ENCODE data around the gene MSI1.

MSI1 gene

GRCh38 chr12:120394483-120395367 lies 25.8 kb upstream of the MSI1 start:
- peak in 2 of 3 donors; percentile 26 to 31 for DNase-seq
- POLR2A ChIA-PET, result no interaction called here
- no peaks in the 10 kb centered on the region for H3K36me3 ChIP-seq (ENCODE audit: control insufficient read depth in 4 of 4, insufficient read depth in 4 of 4, low read length in 3 of 4)
- H3K9me3 ChIP-seq (ENCODE audit: control extremely low read depth in 1 of 5, control insufficient read depth in 4 of 5, insufficient read depth in 2 of 5, low read depth in 1 of 5, low read length in 4 of 5), result no peaks in the 10 kb centered on the region
- H3K27me3 ChIP-seq (replicated peaks in 2 of 5; ENCODE audit: control insufficient read depth in 4 of 5, insufficient read depth in 5 of 5, low read length in 4 of 5), result peaks cover 0 to 6% (median 6%) of the 10 kb centered on the region in 5 experiments
- CTCF ChIA-PET, result interaction anchor here (0.9 kb wide), 1 partner anchor 24 kb away, joined by 3 read pairs; no protein-coding TSS in a partner anchor
- H3K27ac ChIP-seq (ENCODE audit: insufficient read depth in 1 of 2, low read depth in 1 of 2, low read length in 2 of 2, poor library complexity in 1 of 2, severe bottlenecking in 2 of 2), result no peak overlapping the region
- WGBS (ENCODE audit: insufficient coverage), result 12% methylated on average over 15 of the region's 18 CpGs
- H3K4me3 ChIP-seq (ENCODE audit: control insufficient read depth in 1 of 7, extremely low read depth in 1 of 7, insufficient read depth in 4 of 7, low read depth in 2 of 7, low read length in 6 of 7), result peak overlapping the region in 4 of 7 experiments; percentile 11 to 70 (median 41)
- H3K4me1 ChIP-seq (ENCODE audit: control extremely low read depth in 1 of 4, control insufficient read depth in 4 of 4, insufficient read depth in 4 of 4, low read length in 3 of 4), result peaks cover 0 to 9% (median 4%) of the 10 kb centered on the region in 4 experiments

GRCh38 chr12:120390540-120391120 lies 21.7 kb upstream of the MSI1 start:
- DNase-seq, result no peak
- no peaks in the 10 kb centered on the region for H3K36me3 ChIP-seq (ENCODE audit: control insufficient read depth in 4 of 4, insufficient read depth in 4 of 4, low read length in 3 of 4)
- no peak overlapping the region for H3K27ac ChIP-seq (ENCODE audit: insufficient read depth in 1 of 2, low read depth in 1 of 2, low read length in 2 of 2, poor library complexity in 1 of 2, severe bottlenecking in 2 of 2)
- peaks cover 0 to 23% (median 6%) of the 10 kb centered on the region in 5 experiments for H3K27me3 ChIP-seq (replicated peaks in 2 of 5; ENCODE audit: control insufficient read depth in 4 of 5, insufficient read depth in 5 of 5, low read length in 4 of 5)
- ChIA-PET POLR2A (no interaction called here), CTCF (no interaction called here)
- WGBS (ENCODE audit: insufficient coverage), result 100% methylated on average over 1 of the region's 1 CpG
- no peaks in the 10 kb centered on the region for H3K9me3 ChIP-seq (ENCODE audit: control extremely low read depth in 1 of 5, control insufficient read depth in 4 of 5, insufficient read depth in 2 of 5, low read depth in 1 of 5, low read length in 4 of 5)
- no peak overlapping the region for H3K4me3 ChIP-seq (ENCODE audit: control insufficient read depth in 1 of 7, extremely low read depth in 1 of 7, insufficient read depth in 4 of 7, low read depth in 2 of 7, low read length in 6 of 7)
- peaks cover 0 to 16% (median 4%) of the 10 kb centered on the region in 4 experiments for H3K4me1 ChIP-seq (ENCODE audit: control extremely low read depth in 1 of 4, control insufficient read depth in 4 of 4, insufficient read depth in 4 of 4, low read length in 3 of 4)

GRCh38 chr12:120388691-120389481 lies 19.9 kb upstream of the MSI1 start:
- Histone ChIP-seq H3K36me3 (ENCODE audit: control insufficient read depth in 4 of 4, insufficient read depth in 4 of 4, low read length in 3 of 4) (no peaks in the 10 kb centered on the region), H3K4me1 (ENCODE audit: control extremely low read depth in 1 of 4, control insufficient read depth in 4 of 4, insufficient read depth in 4 of 4, low read length in 3 of 4) (peaks cover 0 to 8% (median 0%) of the 10 kb centered on the region in 4 experiments), H3K27ac (ENCODE audit: insufficient read depth in 1 of 2, low read depth in 1 of 2, low read length in 2 of 2, poor library complexity in 1 of 2, severe bottlenecking in 2 of 2) (no peak overlapping the region), H3K4me3 (ENCODE audit: control insufficient read depth in 1 of 7, extremely low read depth in 1 of 7, insufficient read depth in 4 of 7, low read depth in 2 of 7, low read length in 6 of 7) (peak overlapping the region in 1 of 7 experiments; percentile 15), H3K27me3 (replicated peaks in 2 of 5; ENCODE audit: control insufficient read depth in 4 of 5, insufficient read depth in 5 of 5, low read length in 4 of 5) (peaks cover 0 to 23% (median 6%) of the 10 kb centered on the region in 5 experiments), H3K9me3 (ENCODE audit: control extremely low read depth in 1 of 5, control insufficient read depth in 4 of 5, insufficient read depth in 2 of 5, low read depth in 1 of 5, low read length in 4 of 5) (no peaks in the 10 kb centered on the region)
- WGBS (ENCODE audit: insufficient coverage), result 16% methylated on average over 23 of the region's 24 CpGs
- ChIA-PET CTCF (interaction anchor here (1.1 kb wide), 1 partner anchor 81 kb away, joined by 3 read pairs; no protein-coding TSS in a partner anchor), POLR2A (no interaction called here)
- DNase-seq, result no peak

GRCh38 chr12:120381752-120382419 lies 12.9 kb upstream of the MSI1 start:
- no peak overlapping the region for H3K4me3 ChIP-seq (ENCODE audit: control insufficient read depth in 1 of 7, extremely low read depth in 1 of 7, insufficient read depth in 4 of 7, low read depth in 2 of 7, low read length in 6 of 7)
- no peaks in the 10 kb centered on the region for H3K4me1 ChIP-seq (ENCODE audit: control extremely low read depth in 1 of 4, control insufficient read depth in 4 of 4, insufficient read depth in 4 of 4, low read length in 3 of 4)
- WGBS (ENCODE audit: insufficient coverage), result 75% methylated on average over 4 of the region's 6 CpGs
- no peak for DNase-seq
- no peaks in the 10 kb centered on the region for H3K36me3 ChIP-seq (ENCODE audit: control insufficient read depth in 4 of 4, insufficient read depth in 4 of 4, low read length in 3 of 4)
- ChIA-PET CTCF (interaction anchor here (1.0 to 2.0 kb wide), 5 partner anchors 10 to 49 kb away, joined by 3 to 7 read pairs (median 5); no protein-coding TSS in a partner anchor), POLR2A (interaction anchor here (0.6 kb wide), 1 partner anchor 31 kb away, joined by 3 read pairs; no protein-coding TSS in a partner anchor)
- peaks cover 3 to 20% (median 14%) of the 10 kb centered on the region in 5 experiments for H3K27me3 ChIP-seq (replicated peaks in 2 of 5; ENCODE audit: control insufficient read depth in 4 of 5, insufficient read depth in 5 of 5, low read length in 4 of 5)
- H3K9me3 ChIP-seq (ENCODE audit: control extremely low read depth in 1 of 5, control insufficient read depth in 4 of 5, insufficient read depth in 2 of 5, low read depth in 1 of 5, low read length in 4 of 5), result no peaks in the 10 kb centered on the region
- H3K27ac ChIP-seq (ENCODE audit: insufficient read depth in 1 of 2, low read depth in 1 of 2, low read length in 2 of 2, poor library complexity in 1 of 2, severe bottlenecking in 2 of 2), result no peak overlapping the region

- ChIA-PET POLR2A (interaction anchor here (0.7 to 0.8 kb wide), 2 partner anchors 115 to 268 kb away, joined by 4 read pairs; no protein-coding TSS in a partner anchor), CTCF (interaction anchor here (2.2 kb wide), 1 partner anchor 11 kb away, joined by 8 read pairs; no protein-coding TSS in a partner anchor)
- WGBS (ENCODE audit: insufficient coverage), result 90% methylated on average over 2 of the region's 5 CpGs
- H3K27me3 ChIP-seq (replicated peaks in 2 of 5; ENCODE audit: control insufficient read depth in 4 of 5, insufficient read depth in 5 of 5, low read length in 4 of 5), result peaks cover 10 to 52% (median 20%) of the 10 kb centered on the region in 5 experiments
- H3K9me3 ChIP-seq (ENCODE audit: control extremely low read depth in 1 of 5, control insufficient read depth in 4 of 5, insufficient read depth in 2 of 5, low read depth in 1 of 5, low read length in 4 of 5), result no peaks in the 10 kb centered on the region
- peak in 2 of 3 donors; percentile 14 to 52 for DNase-seq
- H3K4me3 ChIP-seq (ENCODE audit: control insufficient read depth in 1 of 7, extremely low read depth in 1 of 7, insufficient read depth in 4 of 7, low read depth in 2 of 7, low read length in 6 of 7), result no peak overlapping the region
- H3K4me1 ChIP-seq (ENCODE audit: control extremely low read depth in 1 of 4, control insufficient read depth in 4 of 4, insufficient read depth in 4 of 4, low read length in 3 of 4), result no peaks in the 10 kb centered on the region
- H3K36me3 ChIP-seq (ENCODE audit: control insufficient read depth in 4 of 4, insufficient read depth in 4 of 4, low read length in 3 of 4), result no peaks in the 10 kb centered on the region
- H3K27ac ChIP-seq (ENCODE audit: insufficient read depth in 1 of 2, low read depth in 1 of 2, low read length in 2 of 2, poor library complexity in 1 of 2, severe bottlenecking in 2 of 2), result no peak overlapping the region
These were observed 9.1 kb upstream of the MSI1 start for GRCh38 chr12:120378036-120378435.

- DNase-seq, result no peak
- no peak overlapping the region for H3K4me3 ChIP-seq (ENCODE audit: control insufficient read depth in 1 of 7, extremely low read depth in 1 of 7, insufficient read depth in 4 of 7, low read depth in 2 of 7, low read length in 6 of 7)
- H3K9me3 ChIP-seq (ENCODE audit: control extremely low read depth in 1 of 5, control insufficient read depth in 4 of 5, insufficient read depth in 2 of 5, low read depth in 1 of 5, low read length in 4 of 5), result no peaks in the 10 kb centered on the region
- ChIA-PET CTCF (interaction anchor here (2.2 kb wide), 1 partner anchor 11 kb away, joined by 8 read pairs; no protein-coding TSS in a partner anchor), POLR2A (interaction anchor here (0.7 to 0.8 kb wide), 2 partner anchors 115 to 267 kb away, joined by 4 read pairs; no protein-coding TSS in a partner anchor)
- H3K4me1 ChIP-seq (ENCODE audit: control extremely low read depth in 1 of 4, control insufficient read depth in 4 of 4, insufficient read depth in 4 of 4, low read length in 3 of 4), result no peaks in the 10 kb centered on the region
- WGBS (ENCODE audit: insufficient coverage), result 100% methylated on average over 1 of the region's 4 CpGs
- no peak overlapping the region for H3K27ac ChIP-seq (ENCODE audit: insufficient read depth in 1 of 2, low read depth in 1 of 2, low read length in 2 of 2, poor library complexity in 1 of 2, severe bottlenecking in 2 of 2)
- H3K36me3 ChIP-seq (ENCODE audit: control insufficient read depth in 4 of 4, insufficient read depth in 4 of 4, low read length in 3 of 4), result no peaks in the 10 kb centered on the region
- peaks cover 14 to 57% (median 20%) of the 10 kb centered on the region in 5 experiments for H3K27me3 ChIP-seq (replicated peaks in 2 of 5; ENCODE audit: control insufficient read depth in 4 of 5, insufficient read depth in 5 of 5, low read length in 4 of 5)
These were observed 8.6 kb upstream of the MSI1 start for GRCh38 chr12:120377611-120378010.
